Cerebellar cortex (tissue), 1 donor: ENCODE data around the gene VAT1L.

Experiments
- DNase-seq: peaks from one replicate; pipeline ENCODE4 v3.0.0-alpha.2; 2015; ENCODE audit warnings: low spot score

Gene VAT1L, protein sequence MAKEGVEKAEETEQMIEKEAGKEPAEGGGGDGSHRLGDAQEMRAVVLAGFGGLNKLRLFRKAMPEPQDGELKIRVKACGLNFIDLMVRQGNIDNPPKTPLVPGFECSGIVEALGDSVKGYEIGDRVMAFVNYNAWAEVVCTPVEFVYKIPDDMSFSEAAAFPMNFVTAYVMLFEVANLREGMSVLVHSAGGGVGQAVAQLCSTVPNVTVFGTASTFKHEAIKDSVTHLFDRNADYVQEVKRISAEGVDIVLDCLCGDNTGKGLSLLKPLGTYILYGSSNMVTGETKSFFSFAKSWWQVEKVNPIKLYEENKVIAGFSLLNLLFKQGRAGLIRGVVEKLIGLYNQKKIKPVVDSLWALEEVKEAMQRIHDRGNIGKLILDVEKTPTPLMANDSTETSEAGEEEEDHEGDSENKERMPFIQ

DNA sequence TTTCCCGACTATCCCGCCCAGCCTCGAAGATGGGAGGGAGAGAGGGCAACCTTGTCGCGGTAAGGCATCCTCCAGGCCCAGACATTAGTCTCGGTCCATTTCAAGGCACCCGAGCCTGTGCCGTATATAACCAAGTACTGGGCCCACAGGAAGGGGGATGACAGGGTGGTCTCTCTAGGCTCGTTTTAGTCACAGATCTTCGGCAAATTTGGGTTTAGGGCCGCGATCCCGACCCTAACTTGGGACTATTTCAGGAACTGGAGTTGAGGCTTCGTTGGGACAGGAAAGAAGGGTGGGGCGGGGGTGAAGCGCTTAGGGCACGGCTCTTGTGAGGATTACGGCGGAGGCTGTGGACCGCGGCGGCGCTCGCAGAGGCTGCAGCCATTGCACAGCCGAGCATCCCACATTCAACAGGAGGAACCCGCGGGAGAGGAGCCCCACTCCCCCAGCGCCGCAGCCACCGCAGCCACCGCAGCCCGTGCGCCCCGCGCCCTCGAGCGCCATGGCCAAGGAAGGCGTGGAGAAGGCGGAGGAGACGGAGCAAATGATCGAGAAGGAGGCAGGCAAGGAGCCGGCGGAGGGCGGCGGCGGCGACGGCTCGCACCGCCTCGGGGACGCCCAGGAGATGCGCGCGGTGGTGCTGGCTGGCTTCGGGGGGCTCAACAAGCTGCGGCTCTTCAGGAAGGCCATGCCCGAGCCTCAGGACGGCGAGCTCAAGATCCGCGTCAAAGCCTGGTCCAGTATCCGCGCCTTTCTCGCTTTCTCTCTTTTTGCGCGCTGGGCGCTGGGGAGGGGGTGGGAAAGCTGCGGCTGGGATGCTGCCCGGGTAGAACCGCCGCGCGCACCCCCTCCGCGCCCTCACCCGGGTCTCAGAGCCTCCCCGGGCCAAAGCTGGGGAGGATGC is at the start of gene VAT1L:
VAT1L (plus strand) TSS at position 384 of the 904 bp plus-strand sequence; CDS start at position 503, 119 bp downstream.
- DNase-seq: peak; percentile 89

DNA sequence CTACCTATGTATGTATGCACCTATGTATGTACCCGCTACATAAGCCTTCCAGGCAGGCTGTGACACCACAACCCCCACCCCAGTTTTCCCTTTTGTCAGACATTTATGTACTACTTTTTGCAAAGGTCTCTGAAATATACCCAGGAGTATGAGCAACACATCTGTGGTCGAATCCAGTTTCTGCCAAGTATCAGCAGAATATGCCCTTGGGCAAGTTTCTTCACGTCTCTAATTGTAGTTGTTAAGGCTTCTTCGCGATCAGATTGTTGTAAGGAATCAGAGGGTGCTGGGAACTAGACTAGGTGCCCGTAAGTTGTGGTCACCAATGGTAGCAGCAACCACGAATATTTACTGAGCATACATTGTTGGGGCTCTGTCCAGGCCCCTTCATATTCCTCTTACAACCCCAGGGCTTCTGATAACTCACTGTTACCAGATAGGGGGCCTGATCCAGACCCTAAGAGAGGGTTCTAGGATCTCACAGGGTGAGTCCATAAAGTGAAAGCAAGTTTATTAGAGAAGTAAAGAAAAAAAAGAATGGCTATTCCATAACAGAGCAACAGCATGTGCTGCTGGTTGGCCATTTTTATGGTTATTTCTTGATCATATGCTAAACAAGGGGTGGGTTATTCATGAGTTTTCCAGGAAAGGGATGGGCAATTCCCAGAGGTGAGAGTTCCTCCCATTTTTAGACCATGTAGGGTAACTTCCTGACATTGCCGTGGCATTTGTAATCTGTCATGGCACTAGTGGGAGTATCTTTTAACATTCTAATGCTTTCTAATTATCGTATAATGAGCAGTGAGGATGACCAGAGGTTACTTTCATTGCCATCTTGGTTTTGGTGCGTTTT is 49.4 kb upstream of the VAT1L start:
- DNase-seq: no peak

GRCh38 chr16:77739559-77739892 is 48.8 kb upstream of the VAT1L start:
- DNase-seq: no peak

DNA sequence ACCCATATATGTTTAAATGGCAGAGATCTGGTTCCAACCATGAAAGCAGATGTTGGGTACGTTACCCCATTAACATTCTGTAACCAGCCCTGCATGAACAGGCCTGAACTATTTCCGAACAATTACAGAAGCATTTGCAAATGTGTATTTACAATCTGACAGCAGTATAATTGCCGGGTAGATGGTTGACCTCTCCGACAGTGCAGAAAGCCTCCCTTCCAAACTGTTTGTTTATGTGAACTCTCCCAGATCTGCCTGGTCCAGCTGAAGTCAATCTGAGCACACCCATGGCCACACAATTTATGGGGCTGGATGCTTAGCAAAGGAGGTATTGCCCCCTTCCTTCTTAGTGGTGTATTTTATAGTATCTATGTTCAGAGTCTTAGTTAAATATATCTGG is 44.2 kb upstream of the VAT1L start:
- DNase-seq: no peak

DNA sequence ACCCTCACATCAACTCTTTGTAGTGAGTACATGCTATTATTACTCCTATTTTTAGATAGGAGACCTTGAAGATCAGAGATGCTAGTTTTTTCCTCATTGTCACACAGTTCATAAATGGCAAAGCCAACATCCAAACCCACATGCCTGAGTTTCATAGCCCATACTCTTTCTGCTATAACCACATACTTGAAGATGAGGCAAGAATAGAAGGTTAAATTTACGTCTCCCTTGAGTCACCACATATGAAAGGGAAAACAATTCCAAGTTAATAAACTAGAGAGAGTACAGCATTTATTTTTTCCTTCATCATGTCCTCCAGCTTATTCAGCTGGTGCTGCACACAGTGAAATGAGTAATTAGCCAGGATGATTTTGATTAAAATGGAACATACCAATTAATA is 42.4 kb upstream of the VAT1L start:
- DNase-seq: no peak

DNA sequence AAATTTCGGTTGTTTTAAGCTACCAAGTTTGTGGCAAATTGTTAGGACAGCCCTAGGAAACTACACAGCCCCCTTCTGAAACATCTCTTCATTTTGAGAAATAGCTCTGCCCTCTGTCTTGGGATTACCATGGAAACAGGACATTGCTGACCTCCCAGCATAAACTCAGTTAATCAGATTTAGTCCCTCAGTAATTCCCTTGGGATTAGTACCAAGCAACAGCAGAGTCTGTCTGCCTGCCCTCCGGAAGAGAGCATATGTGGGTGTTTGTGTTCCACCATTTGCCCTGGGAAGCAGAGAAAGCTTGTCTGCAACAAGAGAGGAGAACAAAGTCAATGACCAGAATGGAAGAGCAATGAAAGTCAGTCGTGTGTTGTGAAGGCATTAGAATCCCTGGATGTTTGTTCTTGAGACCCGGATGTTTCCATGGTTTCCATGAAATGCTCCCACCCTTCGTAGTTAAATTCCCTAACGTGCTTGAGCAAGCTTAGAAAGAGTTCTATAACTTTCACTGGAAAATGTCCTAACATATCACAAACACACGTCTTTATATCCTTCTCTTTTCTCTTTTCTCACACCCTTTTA is 39.9 kb upstream of the VAT1L start:
- no peak for DNase-seq

- DNase-seq: no peak
Observed at GRCh38 chr16:77749415-77749814, 38.9 kb upstream of the VAT1L start.

- no peak for DNase-seq
Observed at GRCh38 chr16:77758046-77758445, 30.3 kb upstream of the VAT1L start.

- DNase-seq: no peak
Observed at GRCh38 chr16:77758508-77758907, 29.9 kb upstream of the VAT1L start.

GRCh38 chr16:77759201-77759600 is 29.2 kb upstream of the VAT1L start:
- DNase-seq: no peak

- DNase-seq: no peak
Observed at GRCh38 chr16:77759821-77760220, 28.5 kb upstream of the VAT1L start.

GRCh38 chr16:77760800-77761199 is 27.6 kb upstream of the VAT1L start:
- no peak for DNase-seq

DNA sequence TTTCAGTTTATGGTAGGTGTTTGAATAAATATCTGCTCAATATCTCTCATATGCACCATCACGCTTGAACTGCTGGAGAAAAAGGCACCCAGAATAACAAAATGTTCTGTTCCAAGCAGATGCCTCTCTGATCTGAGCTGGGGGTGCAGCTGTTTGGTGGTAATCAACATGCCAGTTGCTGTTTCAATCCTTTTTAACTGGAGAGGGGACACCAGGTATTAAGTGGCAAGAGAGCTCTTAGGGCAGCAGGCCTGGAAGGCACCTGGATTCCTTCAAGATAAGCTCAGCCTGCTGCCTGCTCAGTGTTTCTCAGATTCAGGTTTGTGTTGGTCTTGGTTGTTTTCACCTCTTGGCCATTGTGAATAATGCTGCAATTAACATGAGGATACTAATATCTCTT is 27.2 kb upstream of the VAT1L start:
- no peak for DNase-seq

DNA sequence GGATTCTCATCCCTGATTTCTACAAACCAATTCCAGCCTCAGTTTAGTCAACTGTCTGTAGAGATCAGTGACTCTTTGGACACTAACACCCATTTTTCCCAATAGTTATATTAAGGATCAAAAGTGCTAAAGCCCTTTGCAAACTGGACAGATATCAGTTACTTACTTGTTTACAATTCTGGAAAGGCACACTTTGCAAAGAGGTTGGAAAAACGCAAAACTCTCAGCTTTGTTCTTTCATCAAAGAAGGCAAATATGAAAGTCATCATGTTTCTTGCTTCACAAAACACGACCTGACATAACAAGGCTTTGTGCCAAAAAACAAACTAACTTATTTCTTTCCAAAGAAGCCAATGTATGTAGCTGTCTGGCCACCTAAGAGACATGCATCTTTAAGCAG is 26.1 kb upstream of the VAT1L start:
- DNase-seq: no peak

DNA sequence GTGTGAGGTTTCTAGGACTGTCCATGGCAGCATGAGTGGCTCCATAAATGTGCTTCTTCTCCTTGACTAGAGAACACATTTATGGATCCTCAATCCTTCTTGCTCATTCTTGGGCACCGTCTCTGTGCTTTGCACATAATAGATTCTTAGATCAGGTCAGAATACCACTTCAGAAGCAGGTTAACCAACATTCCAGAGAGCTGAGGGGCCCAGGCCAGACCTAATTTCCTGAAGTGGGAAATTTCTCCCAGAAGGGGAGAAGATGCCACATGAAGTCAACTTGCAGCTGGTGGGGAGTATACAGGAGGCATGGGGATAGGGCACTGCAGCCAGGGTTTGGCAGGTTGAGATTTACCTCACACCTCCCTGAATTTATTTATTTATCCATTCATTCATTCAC is 24.4 kb upstream of the VAT1L start:
- no peak for DNase-seq

GRCh38 chr16:77767211-77767610 is 21.2 kb upstream of the VAT1L start:
- DNase-seq: no peak

DNA sequence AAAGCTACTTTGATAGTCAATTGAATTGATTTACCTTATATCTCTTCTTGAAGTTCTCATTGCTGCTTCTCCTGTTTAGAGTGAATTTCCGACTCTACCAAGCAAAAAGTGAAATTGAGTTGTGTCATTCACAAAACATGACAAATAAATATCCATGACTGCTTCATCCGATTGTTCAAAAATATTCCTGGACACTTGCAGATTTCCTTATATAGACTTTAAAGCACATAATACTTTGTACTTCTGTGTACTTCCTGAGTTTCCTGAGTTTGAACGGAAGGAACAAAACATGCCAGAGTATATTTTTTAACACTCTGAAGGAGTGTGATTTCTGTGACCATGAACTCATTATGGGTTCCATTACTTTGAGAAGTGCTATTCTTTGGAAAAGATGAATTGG is 20.5 kb upstream of the VAT1L start:
- DNase-seq: no peak

GRCh38 chr16:77775911-77776909 is 12.2 kb upstream of the VAT1L start:
- no peak for DNase-seq

- no peak for DNase-seq
Observed at GRCh38 chr16:77777745-77778144, 10.6 kb upstream of the VAT1L start.

- no peak for DNase-seq
Observed at GRCh38 chr16:77780378-77780837, 8.0 kb upstream of the VAT1L start.

DNA sequence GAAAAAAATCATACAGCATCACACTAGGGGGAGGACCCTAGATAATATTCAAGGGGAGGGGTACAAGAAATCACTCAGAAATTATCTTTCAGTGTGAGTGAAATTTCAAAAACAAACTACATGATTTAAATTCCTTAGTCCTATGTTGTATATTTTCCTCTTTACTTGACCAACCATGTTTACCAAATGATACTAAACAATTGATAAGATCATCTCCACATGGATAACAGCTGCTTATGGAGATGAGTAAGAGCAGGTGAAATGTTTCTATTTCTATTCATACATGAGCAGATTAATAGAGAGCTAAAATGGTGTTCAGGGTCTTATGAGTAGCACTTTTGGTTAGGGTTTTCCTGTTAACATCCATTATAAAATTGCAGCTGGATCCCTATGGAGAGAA is 7.3 kb upstream of the VAT1L start:
- DNase-seq: no peak
